HCT116 (cell line): ENCODE results near the gene NTN4. TPM values are rescaled to one million over a fixed set of nuclear protein-coding genes. Genes with fewer than 3 reads are reported as not detected.
"Not testable (repeated sequence)": the region's sequence is repeated elsewhere in the genome, so short reads cannot be mapped to it uniquely, and the experiment has no call there.

Experiments used
- ATAC-seq: fragments of 200-7000 bp; cut with Tn5 transposase; 2 replicates; pipeline ENCODE4 v1.9.1; 2020; ENCODE audit warnings: mild to moderate bottlenecking, moderate library complexity
- BruUV-seq: library from RNA; stranded (reverse); fragments of 400-500 nt; replicated peaks from 2 replicates; lab custom pipeline; 2021; lab: Mats Ljungman, UMichigan
- CTCF ChIA-PET: fragments of 300-600 bp; sonication (Branson Sonifier 250); formaldehyde crosslinking; loops from one replicate; lab custom pipeline; 2021; ENCODE audit warnings: antibody characterized with exemption; lab: Charles Lee
- POLR2A ChIA-PET: fragments of 300-600, 350-600 bp; sonication (Branson Sonifier 250); formaldehyde crosslinking; loops from one replicate; lab custom pipeline; 2021; ENCODE audit warnings: antibody characterized with exemption; lab: Charles Lee
- RAD21 ChIA-PET, 2 experiments: fragments of 300-600 bp; sonication (Branson Sonifier 250); formaldehyde crosslinking; loops; one replicate each; lab custom pipeline; 2023; ENCODE audit warnings: low total read pairs in 2 of 2; ENCODE audit not compliant: uncharacterized antibody in 2 of 2, unreplicated experiment in 2 of 2, low non-redundant PET in 1 of 2; lab: Charles Lee
- DNase-seq: peaks from one replicate; pipeline ENCODE4 v3.0.0-alpha.2; 2010; ENCODE audit warnings: low read depth, low spot score
- H2AFZ ChIP-seq: fragments of 200-600 bp; shearing (Covaris generic), sonication (generic); 2 replicates; pipeline ENCODE4 v1.6.1; 2017; ENCODE audit warnings: low read depth, mixed run types, mixed read lengths, antibody characterized with exemption, low read length; ENCODE audit not compliant: poor library complexity, severe bottlenecking
- H3K27ac ChIP-seq: 2 replicates; pipeline ENCODE4 v1.5.1; 2012; ENCODE audit warnings: low read depth, low read length
- H3K27me3 ChIP-seq: fragments of 200-600 bp; sonication (generic); 2 replicates; pipeline ENCODE4 v1.6.1; 2016; ENCODE audit warnings: mixed run types, low read length, mixed read lengths; ENCODE audit not compliant: insufficient read depth
- H3K36me3 ChIP-seq, 2 experiments: fragments of 200-500 bp in 1 of 2; fragments of 200-600 bp in 1 of 2; sonication (Bioruptor generic) in 1 of 2; sonication (generic) in 1 of 2; 2 replicates each; pipeline versions ENCODE4 v1.5.1 to v1.6.1; 2014 to 2016; ENCODE audit warnings: low read length in 2 of 2, inconsistent platforms in 1 of 2, mixed read lengths in 1 of 2, mixed run types in 1 of 2; ENCODE audit not compliant: insufficient read depth in 2 of 2, control insufficient read depth in 1 of 2
- H3K4me1 ChIP-seq, 2 experiments: fragments of 200-600 bp in 1 of 2; sonication (generic) in 1 of 2; 2 replicates each; pipeline versions ENCODE4 v1.5.1 to v1.6.1; 2012 to 2017; ENCODE audit warnings: low read length in 2 of 2, inconsistent platforms in 1 of 2, mild to moderate bottlenecking in 1 of 2, mixed read lengths in 1 of 2, mixed run types in 1 of 2, moderate library complexity in 1 of 2; ENCODE audit not compliant: insufficient read depth in 2 of 2, control insufficient read depth in 1 of 2
- H3K4me2 ChIP-seq: fragments of 200-600 bp; sonication (generic); 2 replicates; pipeline ENCODE4 v1.6.1; 2017; ENCODE audit warnings: mixed run types, low read length, mixed read lengths
- H3K4me3 ChIP-seq, 2 experiments: fragments of 200-600 bp in 1 of 2; sonication (generic) in 1 of 2; replicated peaks in 1 of 2; 2 replicates each; pipeline ENCODE4 v1.5.1; 2011 to 2016; ENCODE audit warnings: low read length in 2 of 2, control low read depth in 1 of 2, low read depth in 1 of 2, mild to moderate bottlenecking in 1 of 2, mixed read lengths in 1 of 2, mixed run types in 1 of 2
- H3K79me2 ChIP-seq: fragments of 200-600 bp; sonication (generic); 2 replicates; pipeline ENCODE4 v1.6.1; 2017; ENCODE audit warnings: mild to moderate bottlenecking, mixed run types, low read length, moderate library complexity, mixed read lengths; ENCODE audit not compliant: insufficient read depth
- H3K9ac ChIP-seq: fragments of 200-600 bp; sonication (generic); 2 replicates; pipeline ENCODE4 v1.6.1; 2016; ENCODE audit warnings: low read length, mixed read lengths
- H3K9me2 ChIP-seq: fragments of 200-600 bp; sonication (generic), shearing (Covaris generic); 2 replicates; pipeline ENCODE4 v1.6.1; 2017; ENCODE audit warnings: mixed run types, mild to moderate bottlenecking, moderate library complexity; ENCODE audit not compliant: insufficient read depth
- H3K9me3 ChIP-seq, 2 experiments: fragments of 200-500 bp in 1 of 2; fragments of 200-600 bp in 1 of 2; sonication (Bioruptor generic) in 1 of 2; sonication (generic) in 1 of 2; 2 replicates each; pipeline ENCODE4 v1.6.1; 2014 to 2017; ENCODE audit warnings: low read length in 2 of 2, mixed read lengths in 2 of 2, inconsistent platforms in 1 of 2, low read depth in 1 of 2, mild to moderate bottlenecking in 1 of 2, mixed run types in 1 of 2, moderate library complexity in 1 of 2; ENCODE audit not compliant: control insufficient read depth in 1 of 2, insufficient read depth in 1 of 2
- H4K20me1 ChIP-seq: fragments of 200-600 bp; sonication (generic), shearing (Covaris generic); 2 replicates; pipeline ENCODE4 v1.6.1; 2017; ENCODE audit warnings: mixed run types, mild to moderate bottlenecking, moderate library complexity; ENCODE audit not compliant: insufficient read depth
- CEBPB ChIP-seq: IDR thresholded peaks from 2 replicates; pipeline ENCODE4 v1.6.1; 2012; ENCODE audit warnings: low read depth
- EZH2 ChIP-seq: fragments of 200-600 bp; sonication (generic); IDR thresholded peaks from 2 replicates; pipeline ENCODE4 v1.6.1; 2017; ENCODE audit warnings: antibody characterized with exemption, mixed run types
- EZH2phosphoT487 ChIP-seq: fragments of 200-600 bp; IDR thresholded peaks from 2 replicates; pipeline ENCODE4 v1.6.1; 2018; ENCODE audit warnings: antibody characterized with exemption, borderline replicate concordance
- REST ChIP-seq: IDR thresholded peaks from 2 replicates; pipeline ENCODE4 v1.6.1; 2012; ENCODE audit warnings: low read depth
- YY1 ChIP-seq: IDR thresholded peaks from 2 replicates; pipeline ENCODE4 v1.6.1; 2011; ENCODE audit warnings: low read length, low read depth, moderate library complexity, mild to moderate bottlenecking; ENCODE audit not compliant: insufficient replicate concordance; ENCODE audit errors: extremely low read depth
- intact Hi-C: fragments of 100-400 bp; cut with micrococcal nuclease; formaldehyde crosslinking; loops from 2 replicates; pipeline ENCODE4 v1.10.0; 2022
- total RNA-seq: library from RNA; stranded (reverse); gene quantifications from one replicate; pipeline ENCODE4 v1.2.1, GENCODE V29; 2021; ENCODE audit not compliant: unreplicated experiment

NTN4 gene
- total RNA-seq, 1 experiment from 2014 or later = 4.3 TPM

GRCh38 chr12:95755261-95755865, 35.2 kb downstream of the NTN4 start:
- H3K79me2 ChIP-seq = no peaks in the 10 kb centered on the region
- peaks cover 0 to 5% of the 10 kb centered on the region in 2 experiments; a peak in 1 of 4 replicates for H3K4me1 ChIP-seq
- H3K9me2 ChIP-seq = no peaks in the 10 kb centered on the region
- CTCF ChIA-PET = no interaction called here
- POLR2A ChIA-PET = no interaction called here
- no peak for TF ChIP-seq CEBPB
- no peak for TF ChIP-seq REST
- no peak for TF ChIP-seq YY1
- no peak for TF ChIP-seq EZH2
- TF ChIP-seq EZH2phosphoT487 = no peak
- TF ChIP-seq, all 23 proteins: peak for 0
- Histone ChIP-seq H3K4me3 (no peak overlapping the region), H3K9me3 (no peaks in the 10 kb centered on the region), H3K4me2 (no peak overlapping the region), H3K9ac (no peak overlapping the region), H3K36me3 (no peaks in the 10 kb centered on the region), H3K27ac (no peak overlapping the region), H4K20me1 (no peaks in the 10 kb centered on the region), H2AFZ (no peak overlapping the region), H3K27me3 (no peaks in the 10 kb centered on the region)
- intact Hi-C loops = no loop called here
- BruUV-seq = no TSS peak
- DNase-seq (no peak), ATAC-seq (no peak)
- RAD21 ChIA-PET = no interaction called here

GRCh38 chr12:95746062-95746461, 44.5 kb downstream of the NTN4 start:
- H4K20me1 ChIP-seq, H3K9ac ChIP-seq, POLR2A ChIA-PET, BruUV-seq, H3K36me3 ChIP-seq, RAD21 ChIA-PET, H3K79me2 ChIP-seq, H3K27me3 ChIP-seq, ATAC-seq, CTCF ChIA-PET, H3K4me3 ChIP-seq, intact Hi-C loops, H3K9me2 ChIP-seq, H3K4me1 ChIP-seq, H2AFZ ChIP-seq, H3K4me2 ChIP-seq, H3K27ac ChIP-seq, DNase-seq, H3K9me3 ChIP-seq: not testable (repeated sequence)
